Mesenchymal stem cell (in vitro differentiated cells and primary cell): Measurements from ENCODE around the gene PCBD1. TPM values are rescaled to one million over a fixed set of nuclear protein-coding genes. Genes with fewer than 3 reads are reported as not detected.

ENCODE experiments used
- DNase-seq: peaks from one replicate; pipeline ENCODE4 v3.0.0-alpha.2; 2013
- H2AFZ ChIP-seq: one replicate; pipeline ENCODE4 v1.6.1; 2013; ENCODE audit warnings: low read depth, mild to moderate bottlenecking, control low read depth, inconsistent platforms, low read length, moderate library complexity
- H2AK5ac ChIP-seq: 2 replicates; pipeline ENCODE4 v1.6.1; 2013; ENCODE audit warnings: low read length, moderate library complexity, mild to moderate bottlenecking, inconsistent platforms; ENCODE audit not compliant: severe bottlenecking
- H2BK120ac ChIP-seq: one replicate; pipeline ENCODE4 v1.6.1; 2013; ENCODE audit warnings: low read depth, mild to moderate bottlenecking, inconsistent platforms, low read length, moderate library complexity
- H2BK12ac ChIP-seq, 2 experiments: one replicate each; pipeline ENCODE4 v1.6.1; 2013; ENCODE audit warnings: inconsistent platforms in 2 of 2, low read length in 2 of 2, mild to moderate bottlenecking in 2 of 2, moderate library complexity in 2 of 2, control low read depth in 1 of 2
- H2BK15ac ChIP-seq: one replicate; pipeline ENCODE4 v1.6.1; 2013; ENCODE audit warnings: mild to moderate bottlenecking, low read depth, inconsistent platforms; ENCODE audit not compliant: poor library complexity, severe bottlenecking
- H2BK5ac ChIP-seq: 2 replicates; pipeline ENCODE4 v1.6.1; 2013; ENCODE audit warnings: low read depth, mild to moderate bottlenecking, low read length, control low read depth, inconsistent platforms; ENCODE audit not compliant: poor library complexity, severe bottlenecking
- H3K14ac ChIP-seq, 2 experiments: one replicate each; pipeline ENCODE4 v1.6.1; 2013; ENCODE audit warnings: inconsistent platforms in 2 of 2, low read length in 2 of 2, control low read depth in 1 of 2, mild to moderate bottlenecking in 1 of 2, moderate library complexity in 1 of 2
- H3K18ac ChIP-seq, 2 experiments: one replicate each; pipeline ENCODE4 v1.6.1; 2013; ENCODE audit warnings: inconsistent platforms in 2 of 2, low read length in 2 of 2, control low read depth in 1 of 2, low read depth in 1 of 2, mild to moderate bottlenecking in 1 of 2
- H3K23ac ChIP-seq, 2 experiments: one replicate each; pipeline ENCODE4 v1.6.1; 2013; ENCODE audit warnings: inconsistent platforms in 2 of 2, low read length in 2 of 2, mild to moderate bottlenecking in 2 of 2, moderate library complexity in 2 of 2, control low read depth in 1 of 2
- H3K27ac ChIP-seq: 2 replicates; pipeline ENCODE4 v1.5.1; 2013; ENCODE audit warnings: mild to moderate bottlenecking, moderate library complexity, low read length, control low read depth, inconsistent platforms; ENCODE audit not compliant: poor library complexity, severe bottlenecking
- H3K27me3 ChIP-seq, 2 experiments: 2 replicates each; pipeline versions ENCODE4 v1.6.1 to v1.7.0; 2013; ENCODE audit warnings: low read length in 2 of 2, mild to moderate bottlenecking in 2 of 2, moderate library complexity in 2 of 2, control low read depth in 1 of 2, inconsistent platforms in 1 of 2; ENCODE audit not compliant: control insufficient read depth in 1 of 2, insufficient read depth in 1 of 2
- H3K36me3 ChIP-seq, 2 experiments: 2 replicates each; pipeline versions ENCODE4 v1.6.1 to v1.7.0; 2013; ENCODE audit warnings: low read length in 2 of 2, control low read depth in 1 of 2, inconsistent platforms in 1 of 2, low read depth in 1 of 2, mild to moderate bottlenecking in 1 of 2; ENCODE audit not compliant: insufficient read depth in 2 of 2, control insufficient read depth in 1 of 2
- H3K4ac ChIP-seq, 2 experiments: one replicate each; pipeline ENCODE4 v1.6.1; 2013; ENCODE audit warnings: inconsistent platforms in 2 of 2, low read length in 2 of 2, mild to moderate bottlenecking in 2 of 2, moderate library complexity in 2 of 2, control low read depth in 1 of 2, low read depth in 1 of 2
- H3K4me1 ChIP-seq: 2 replicates; pipeline ENCODE4 v1.6.1; 2013; ENCODE audit warnings: low read depth, low read length, control low read depth; ENCODE audit not compliant: control insufficient read depth, insufficient read depth
- H3K4me2 ChIP-seq: 2 replicates; pipeline ENCODE4 v1.6.1; 2013; ENCODE audit warnings: low read length, mild to moderate bottlenecking, inconsistent platforms; ENCODE audit not compliant: poor library complexity, severe bottlenecking
- H3K4me3 ChIP-seq, 2 experiments: 2 replicates each; pipeline versions ENCODE4 v1.5.1 to v1.7.0; 2013; ENCODE audit warnings: low read length in 2 of 2, mild to moderate bottlenecking in 2 of 2, control low read depth in 1 of 2, low read depth in 1 of 2; ENCODE audit not compliant: insufficient read depth in 1 of 2
- H3K79me1 ChIP-seq: replicated peaks from 2 replicates; pipeline ENCODE4 v1.6.1; 2013; ENCODE audit warnings: mild to moderate bottlenecking, control low read depth, low read length, inconsistent platforms; ENCODE audit not compliant: poor library complexity, severe bottlenecking
- H3K9ac ChIP-seq: 2 replicates; pipeline ENCODE4 v1.7.0; 2013; ENCODE audit warnings: mild to moderate bottlenecking, low read length, moderate library complexity
- H3K9me3 ChIP-seq: 2 replicates; pipeline ENCODE4 v1.7.0; 2013; ENCODE audit warnings: mild to moderate bottlenecking, low read length; ENCODE audit not compliant: control insufficient read depth
- H4K8ac ChIP-seq: one replicate; pipeline ENCODE4 v1.6.1; 2013; ENCODE audit warnings: inconsistent platforms, mild to moderate bottlenecking, low read length, moderate library complexity
- H4K91ac ChIP-seq: one replicate; pipeline ENCODE4 v1.6.1; 2013; ENCODE audit warnings: mild to moderate bottlenecking, low read length, inconsistent platforms
- WGBS: methylation state at CpG from one replicate; pipeline ENCODE4 v1.1.7; 2013; ENCODE audit warnings: mixed read lengths; 5-methylcytosine and 5-hydroxymethylcytosine counted together
- polyA plus RNA-seq, 2 experiments: library from polyadenylated mRNA; stranded (reverse); fragments of 200-250 nt; gene quantifications; one replicate each; pipeline ENCODE4 v1.2.3, GENCODE V29; 2013

PCBD1 gene
- polyA plus RNA-seq (2013, experiment 1 of 2), result 86.1 TPM
- polyA plus RNA-seq (2013, experiment 2 of 2), result 80.5 TPM

DNA sequence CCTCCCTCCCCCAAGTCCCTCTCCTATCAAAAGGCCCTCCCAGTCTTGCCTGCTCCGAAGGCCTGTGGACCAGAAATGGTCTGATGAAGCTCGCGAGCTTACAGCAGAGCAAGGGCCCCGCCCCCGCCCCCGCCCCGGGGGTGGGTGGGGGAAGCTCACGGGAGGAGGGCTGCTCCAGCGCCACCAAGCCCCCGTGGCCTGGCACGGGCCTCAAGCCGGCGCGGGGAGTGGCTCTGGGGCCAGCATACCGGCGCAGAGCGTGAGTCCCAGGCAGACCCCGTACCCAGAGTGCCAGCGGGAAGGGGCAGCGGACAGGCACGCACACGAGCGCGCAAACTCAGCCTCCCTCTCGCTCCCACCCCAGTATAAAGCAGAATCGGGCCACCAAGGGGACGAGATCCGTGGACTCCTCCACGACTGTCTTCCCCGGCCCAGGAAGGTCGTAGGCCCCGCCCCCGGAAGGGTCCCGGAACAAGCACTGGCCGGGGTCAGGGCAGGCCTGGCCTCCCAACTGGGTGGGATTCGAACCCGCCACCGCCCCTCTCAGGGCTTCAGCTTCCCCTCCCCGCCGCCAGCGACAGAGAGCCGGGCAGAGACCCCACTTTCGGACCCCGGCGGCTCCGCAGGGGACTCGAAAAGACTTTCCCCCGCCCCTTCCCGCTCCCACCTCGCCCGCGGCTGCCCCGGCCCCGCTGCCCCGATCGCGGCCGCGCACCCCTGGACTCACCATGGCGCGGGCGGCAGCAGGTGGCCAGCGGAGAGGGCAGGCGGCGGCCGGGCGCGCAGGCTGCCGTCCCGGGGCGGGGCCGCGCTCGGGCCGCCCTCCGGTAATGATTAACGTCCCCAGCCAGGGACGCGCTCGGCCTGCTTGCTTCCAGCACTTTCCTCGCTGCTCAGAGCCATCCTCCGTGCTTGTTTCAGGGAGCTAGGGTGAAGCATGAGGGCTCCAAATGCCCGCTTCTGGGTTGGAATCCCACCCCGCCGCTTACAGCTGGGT is at the start of gene PCBD1:
TSS of gene PCBD1 (minus strand) at position 762 of the 997 bp plus-strand sequence. CDS start at position 730, 32 bp downstream.
- Histone ChIP-seq H3K4me3 (peak within 1 kb of the TSS; percentile 86 to 88), H2AK5ac (no peak within 1 kb of the TSS), H3K18ac (peak within 1 kb of the TSS; percentile 71 to 94), H3K9ac (peak within 1 kb of the TSS; percentile 84), H2BK120ac (peak within 1 kb of the TSS; percentile 57), H3K79me1 (peaks cover 17% of the 10 kb centered on the region), H3K4ac (peak within 1 kb of the TSS in 1 of 2 experiments; percentile 53), H2BK15ac (peak within 1 kb of the TSS; percentile 83), H3K9me3 (no peaks in the 10 kb centered on the region), H3K14ac (peak within 1 kb of the TSS in 1 of 2 experiments; percentile 78), H3K27me3 (no peaks in the 10 kb centered on the region), H2AFZ (peak within 1 kb of the TSS; percentile 87), H3K4me2 (peak within 1 kb of the TSS; percentile 98), H3K4me1 (peaks cover 15% of the 10 kb centered on the region), H4K8ac (peak within 1 kb of the TSS; percentile 97), H2BK12ac (peak within 1 kb of the TSS in 1 of 2 experiments; percentile 80), H2BK5ac (no peak within 1 kb of the TSS), H3K36me3 (peaks cover 15 to 23% of the 10 kb centered on the region in 2 experiments), H3K27ac (peak within 1 kb of the TSS; percentile 66), H4K91ac (peak within 1 kb of the TSS; percentile 84), H3K23ac (no peak within 1 kb of the TSS)
- under 1% methylated on average over 75 of the region's 85 CpGs for WGBS
- DNase-seq, result peak; percentile 70

DNA sequence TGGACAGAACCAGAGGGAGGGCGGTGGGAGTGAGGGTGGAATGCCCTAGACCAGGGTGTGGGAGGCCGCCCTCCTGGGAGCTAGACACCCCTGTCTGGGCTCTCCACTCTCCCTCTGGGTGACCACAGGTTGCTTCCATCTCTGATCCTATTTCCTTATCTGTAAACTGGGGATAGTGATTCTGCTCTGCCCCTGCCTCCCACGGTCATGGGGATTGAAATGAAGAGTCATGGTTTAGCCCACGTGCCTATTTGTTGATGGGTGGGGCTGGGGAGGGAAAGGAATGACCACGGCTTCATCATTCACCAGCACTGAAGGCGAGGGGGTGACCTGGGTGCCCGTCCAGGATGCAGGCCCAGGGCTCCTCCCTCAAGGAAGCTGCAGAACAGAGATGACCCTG is 49.3 kb upstream of the PCBD1 start:
- 69% methylated on average over 6 of the region's 7 CpGs for WGBS

DNA sequence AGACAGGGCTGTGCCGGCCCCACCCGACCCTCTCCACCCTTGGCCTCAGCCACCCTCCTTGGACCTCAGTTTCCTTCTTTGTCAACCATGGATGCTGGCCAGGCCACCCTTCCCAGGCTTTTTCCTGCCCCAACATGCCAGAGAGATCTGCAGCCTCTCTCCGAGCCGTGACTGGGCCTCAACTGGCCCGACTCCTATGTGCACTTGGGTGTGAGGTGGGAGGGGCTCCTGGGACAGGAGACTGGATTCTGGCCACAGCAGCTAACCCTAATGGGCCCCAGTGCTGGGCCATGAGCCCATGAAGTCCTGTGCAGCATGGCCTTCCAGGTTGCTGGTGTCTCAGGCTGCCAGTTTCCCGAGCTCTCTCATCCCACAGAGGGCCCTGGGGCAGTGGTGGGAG is 47.7 kb upstream of the PCBD1 start:
- H3K36me3 ChIP-seq, result no peaks in the 10 kb centered on the region
- H3K9ac ChIP-seq, result no peak overlapping the region
- H2BK12ac ChIP-seq, result no peak overlapping the region
- H4K8ac ChIP-seq, result no peak overlapping the region
- no peak overlapping the region for H2BK15ac ChIP-seq
- H2BK5ac ChIP-seq, result no peak overlapping the region
- H3K4me2 ChIP-seq, result no peak overlapping the region
- no peak overlapping the region for H3K27ac ChIP-seq
- H3K9me3 ChIP-seq, result no peaks in the 10 kb centered on the region
- H2AK5ac ChIP-seq, result no peak overlapping the region
- 88% methylated on average over 6 of the region's 6 CpGs for WGBS
- peaks cover 76 to 94% of the 10 kb centered on the region in 2 experiments for H3K27me3 ChIP-seq
- no peak overlapping the region for H3K4ac ChIP-seq
- H3K14ac ChIP-seq, result no peak overlapping the region
- no peak overlapping the region for H3K4me3 ChIP-seq
- no peak overlapping the region for H3K18ac ChIP-seq
- no peak overlapping the region for H2BK120ac ChIP-seq
- no peak overlapping the region for H3K23ac ChIP-seq
- peaks cover 9% of the 10 kb centered on the region for H3K4me1 ChIP-seq
- no peak for DNase-seq
- H4K91ac ChIP-seq, result no peak overlapping the region
- no peak overlapping the region for H2AFZ ChIP-seq
- no peaks in the 10 kb centered on the region for H3K79me1 ChIP-seq

More for the DNA sequence above, 49.3 kb upstream of the PCBD1 start:
- Histone ChIP-seq H4K91ac (no peak overlapping the region), H3K27ac (no peak overlapping the region), H3K9me3 (no peaks in the 10 kb centered on the region), H3K4me3 (no peak overlapping the region), H3K4ac (no peak overlapping the region), H3K14ac (no peak overlapping the region), H4K8ac (no peak overlapping the region), H3K27me3 (peaks cover 89 to 94% of the 10 kb centered on the region in 2 experiments), H3K4me2 (no peak overlapping the region), H2BK5ac (no peak overlapping the region), H3K36me3 (no peaks in the 10 kb centered on the region), H3K79me1 (no peaks in the 10 kb centered on the region), H2BK12ac (no peak overlapping the region), H2BK15ac (no peak overlapping the region), H3K23ac (no peak overlapping the region), H2AK5ac (no peak overlapping the region), H2AFZ (no peak overlapping the region), H3K9ac (no peak overlapping the region), H2BK120ac (no peak overlapping the region), H3K18ac (no peak overlapping the region), H3K4me1 (no peaks in the 10 kb centered on the region)
- DNase-seq, result no peak

DNA sequence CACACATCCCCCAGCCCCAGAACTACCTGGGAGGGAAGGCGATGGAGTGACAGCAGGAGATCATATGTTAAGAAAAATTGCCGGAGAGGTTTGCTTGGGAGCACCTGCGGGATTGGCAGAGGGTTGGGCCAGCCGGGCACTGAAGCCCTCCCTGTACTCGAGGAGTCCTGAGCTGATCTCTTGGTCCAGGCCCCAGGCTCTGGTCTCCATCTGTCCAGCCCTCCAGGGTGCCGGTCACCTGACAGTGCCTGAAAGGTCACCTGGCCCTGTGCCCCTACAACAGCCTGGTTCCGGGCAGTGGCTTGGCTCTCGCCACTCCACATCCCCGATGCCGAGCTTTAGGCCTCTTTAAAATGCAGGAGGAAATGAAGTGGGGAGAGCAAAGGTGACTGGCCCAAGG is 47.3 kb upstream of the PCBD1 start:
- Histone ChIP-seq H3K14ac (no peak overlapping the region), H3K79me1 (no peaks in the 10 kb centered on the region), H3K23ac (no peak overlapping the region), H3K4ac (no peak overlapping the region), H4K8ac (no peak overlapping the region), H3K27ac (no peak overlapping the region), H3K4me1 (peaks cover 13% of the 10 kb centered on the region), H2BK5ac (no peak overlapping the region), H2BK120ac (no peak overlapping the region), H3K9ac (no peak overlapping the region), H2AK5ac (no peak overlapping the region), H3K9me3 (no peaks in the 10 kb centered on the region), H3K4me3 (no peak overlapping the region), H3K18ac (no peak overlapping the region), H2BK15ac (no peak overlapping the region), H3K36me3 (no peaks in the 10 kb centered on the region), H4K91ac (no peak overlapping the region), H3K4me2 (no peak overlapping the region), H2BK12ac (no peak overlapping the region), H3K27me3 (peaks cover 72 to 94% of the 10 kb centered on the region in 2 experiments), H2AFZ (no peak overlapping the region)
- no peak for DNase-seq
- 92% methylated on average over 10 of the region's 10 CpGs for WGBS
